Progenitor cell of endocrine pancreas (in vitro differentiated cells): ENCODE results near the gene CIBAR2. TPM values are rescaled to one million over a fixed set of nuclear protein-coding genes. Genes with fewer than 3 reads are reported as not detected.
"Not testable (repeated sequence)": the region's sequence is repeated elsewhere in the genome, so short reads cannot be mapped to it uniquely, and the experiment has no call there.

Source experiments
- DNase-seq: peaks from one replicate; pipeline ENCODE4 v3.0.0; 2021; ENCODE audit warnings: low spot score; ENCODE audit not compliant: unreplicated experiment
- H3K27ac Mint-ChIP-seq: 2 replicates; pipeline ENCODE4 v1.8.0; 2021; ENCODE audit warnings: mild to moderate bottlenecking, moderate library complexity, mixed read lengths
- H3K27me3 Mint-ChIP-seq: 2 replicates; pipeline ENCODE4 v1.8.0; 2021; ENCODE audit warnings: mixed read lengths
- H3K36me3 Mint-ChIP-seq: 2 replicates; pipeline ENCODE4 v1.8.0; 2022; ENCODE audit warnings: mixed read lengths; ENCODE audit not compliant: insufficient read depth
- H3K4me1 Mint-ChIP-seq: 2 replicates; pipeline ENCODE4 v1.8.0; 2021; ENCODE audit warnings: low read depth, mixed read lengths
- H3K4me3 Mint-ChIP-seq: 2 replicates; pipeline ENCODE4 v1.8.0; 2021; ENCODE audit warnings: low read depth, mild to moderate bottlenecking, moderate library complexity, mixed read lengths
- H3K9me3 Mint-ChIP-seq: 2 replicates; pipeline ENCODE4 v1.8.0; 2021; ENCODE audit warnings: low read depth, mixed read lengths
- total RNA-seq: library from RNA; stranded (reverse); gene quantifications from 2 replicates; pipeline ENCODE4 v1.2.1, GENCODE V29; 2021
- TF ChIP-seq, protein P1 (sequence below): fragments of 200-600 bp; sonication (generic); IDR thresholded peaks from one replicate; pipeline ENCODE4 v1.5.0; 2021; ENCODE audit warnings: antibody characterized with exemption, mild to moderate bottlenecking; ENCODE audit not compliant: unreplicated experiment

The CIBAR2 gene
- total RNA-seq, 1 donor from 2014 or later, result 0.43 TPM

GRCh38 chr16:85126705-85127378 is 14.6 kb upstream of the CIBAR2 start:
- Mint-ChIP-seq H3K27me3 (peaks cover 20% of the 10 kb centered on the region), H3K4me1 (peaks cover 8% of the 10 kb centered on the region), H3K9me3 (no peaks in the 10 kb centered on the region), H3K4me3 (no peak overlapping the region), H3K36me3 (no peaks in the 10 kb centered on the region), H3K27ac (no peak overlapping the region)
- DNase-seq, result no peak
- TF ChIP-seq, protein P1, sequence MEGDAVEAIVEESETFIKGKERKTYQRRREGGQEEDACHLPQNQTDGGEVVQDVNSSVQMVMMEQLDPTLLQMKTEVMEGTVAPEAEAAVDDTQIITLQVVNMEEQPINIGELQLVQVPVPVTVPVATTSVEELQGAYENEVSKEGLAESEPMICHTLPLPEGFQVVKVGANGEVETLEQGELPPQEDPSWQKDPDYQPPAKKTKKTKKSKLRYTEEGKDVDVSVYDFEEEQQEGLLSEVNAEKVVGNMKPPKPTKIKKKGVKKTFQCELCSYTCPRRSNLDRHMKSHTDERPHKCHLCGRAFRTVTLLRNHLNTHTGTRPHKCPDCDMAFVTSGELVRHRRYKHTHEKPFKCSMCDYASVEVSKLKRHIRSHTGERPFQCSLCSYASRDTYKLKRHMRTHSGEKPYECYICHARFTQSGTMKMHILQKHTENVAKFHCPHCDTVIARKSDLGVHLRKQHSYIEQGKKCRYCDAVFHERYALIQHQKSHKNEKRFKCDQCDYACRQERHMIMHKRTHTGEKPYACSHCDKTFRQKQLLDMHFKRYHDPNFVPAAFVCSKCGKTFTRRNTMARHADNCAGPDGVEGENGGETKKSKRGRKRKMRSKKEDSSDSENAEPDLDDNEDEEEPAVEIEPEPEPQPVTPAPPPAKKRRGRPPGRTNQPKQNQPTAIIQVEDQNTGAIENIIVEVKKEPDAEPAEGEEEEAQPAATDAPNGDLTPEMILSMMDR, result peak; percentile 11

GRCh38 chr16:85126394-85126704 is 14.1 kb upstream of the CIBAR2 start:
- H3K27ac Mint-ChIP-seq, result no peak overlapping the region

GRCh38 chr16:85125570-85126393 is 13.5 kb upstream of the CIBAR2 start:
- H3K27me3 Mint-ChIP-seq, result peaks cover 20% of the 10 kb centered on the region
- no peak for DNase-seq
- H3K4me3 Mint-ChIP-seq, result no peak overlapping the region
- H3K36me3 Mint-ChIP-seq, result no peaks in the 10 kb centered on the region
- peaks cover 8% of the 10 kb centered on the region for H3K4me1 Mint-ChIP-seq
- no peak overlapping the region for H3K27ac Mint-ChIP-seq
- no peaks in the 10 kb centered on the region for H3K9me3 Mint-ChIP-seq
- TF ChIP-seq, protein P1, result no peak

More at GRCh38 chr16:85126394-85126704, 14.1 kb upstream of the CIBAR2 start:
- no peak for DNase-seq
- Mint-ChIP-seq H3K4me1 (peaks cover 8% of the 10 kb centered on the region), H3K4me3 (no peak overlapping the region), H3K36me3 (no peaks in the 10 kb centered on the region), H3K27me3 (peaks cover 20% of the 10 kb centered on the region), H3K9me3 (no peaks in the 10 kb centered on the region)
- TF ChIP-seq, protein P1, result no peak

DNA sequence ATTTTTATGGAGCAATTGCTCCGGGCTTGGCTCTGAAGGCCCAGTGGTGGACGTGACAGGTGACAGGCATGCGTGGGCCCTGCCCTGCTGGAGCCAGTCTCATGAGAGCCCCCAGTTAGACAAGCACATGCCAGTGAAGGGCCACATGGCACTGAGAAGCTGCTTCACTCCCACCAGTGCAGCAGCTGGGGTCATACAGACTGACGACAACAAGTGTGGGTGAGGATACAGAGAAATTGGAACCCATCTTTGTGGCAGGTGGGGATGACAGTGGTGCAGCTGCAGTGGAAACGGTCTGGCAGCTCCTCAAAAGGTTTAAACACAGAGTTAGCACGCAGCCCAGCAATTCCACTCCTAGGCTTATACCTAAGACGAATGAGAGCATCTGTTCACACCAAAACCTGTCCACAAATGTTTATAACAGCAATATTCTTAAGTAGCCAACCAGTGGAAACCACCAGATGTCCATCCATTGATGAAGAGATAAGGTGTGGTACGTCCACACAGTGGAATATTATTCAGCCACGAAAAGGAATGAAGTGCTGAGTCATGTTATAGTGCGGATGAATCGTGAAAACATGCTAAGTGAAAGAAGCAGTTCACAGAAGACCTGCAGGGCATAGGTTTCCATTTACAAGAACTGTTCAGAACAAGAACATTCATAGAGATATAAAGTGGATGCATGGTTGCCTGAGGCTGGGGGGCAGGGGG is 12.5 kb upstream of the CIBAR2 start:
- no peak for DNase-seq
- peaks cover 7% of the 10 kb centered on the region for H3K4me1 Mint-ChIP-seq
- H3K27ac Mint-ChIP-seq, result no peak overlapping the region
- TF ChIP-seq, protein P1, result no peak
- H3K36me3 Mint-ChIP-seq, result no peaks in the 10 kb centered on the region
- peaks cover 16% of the 10 kb centered on the region for H3K27me3 Mint-ChIP-seq
- H3K4me3 Mint-ChIP-seq, result no peak overlapping the region
- H3K9me3 Mint-ChIP-seq, result no peaks in the 10 kb centered on the region

- Mint-ChIP-seq H3K4me1 (peaks cover 7% of the 10 kb centered on the region), H3K4me3 (no peak overlapping the region), H3K27me3 (peaks cover 16% of the 10 kb centered on the region), H3K36me3 (no peaks in the 10 kb centered on the region), H3K27ac (no peak overlapping the region), H3K9me3 (no peaks in the 10 kb centered on the region)
- TF ChIP-seq, protein P1, result no peak
- no peak for DNase-seq
Observed at GRCh38 chr16:85123891-85124635, 11.8 kb upstream of the CIBAR2 start.

DNA sequence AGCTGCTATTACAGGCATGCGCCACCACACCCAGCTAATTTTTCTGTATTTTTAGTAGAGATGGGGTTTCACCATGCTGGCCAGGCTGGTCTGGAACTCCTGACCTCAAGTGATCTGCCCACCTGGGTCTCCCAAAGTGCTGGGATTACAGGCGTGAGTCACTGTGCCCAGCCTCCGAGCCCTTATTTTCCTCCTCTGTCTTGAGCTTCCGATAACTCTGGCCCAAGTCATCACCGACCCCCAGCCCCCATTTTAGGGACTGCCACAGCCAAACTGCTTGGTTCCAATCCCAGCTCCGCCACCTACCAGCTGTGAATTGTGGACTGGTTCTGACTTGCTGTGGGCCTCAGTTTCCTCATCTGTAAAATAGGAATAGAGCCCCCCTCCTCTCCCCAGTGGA is 11.2 kb upstream of the CIBAR2 start:
- peaks cover 16% of the 10 kb centered on the region for H3K27me3 Mint-ChIP-seq
- not testable (repeated sequence) for DNase-seq, H3K27ac Mint-ChIP-seq, H3K9me3 Mint-ChIP-seq, H3K36me3 Mint-ChIP-seq, H3K4me1 Mint-ChIP-seq, H3K4me3 Mint-ChIP-seq
